Sigmoid colon (tissue), 4 donors: ENCODE results near the gene ACP3.

Experiments used
- CTCF ChIP-seq, 4 experiments: fragments of 450-650 bp in 3 of 4; fragments of 200-600 bp in 1 of 4; IDR thresholded peaks; one replicate each; pipeline ENCODE4 v1.5.1; 2016 to 2019; ENCODE audit warnings: antibody characterized with exemption in 4 of 4, mild to moderate bottlenecking in 3 of 4, moderate library complexity in 2 of 4
- EP300 ChIP-seq, 4 donors: sonication (generic); formaldehyde crosslinking; IDR thresholded peaks; one replicate each; pipeline ENCODE4 v1.6.1; 2017; ENCODE audit warnings: antibody characterized with exemption in 4 of 4
- POLR2A ChIP-seq, 2 donors: fragments of 450-650 bp; IDR thresholded peaks; one replicate each; pipeline ENCODE4 v1.6.1; 2016; ENCODE audit warnings: antibody characterized with exemption in 2 of 2, mild to moderate bottlenecking in 2 of 2, moderate library complexity in 2 of 2

GRCh38 chr3:132381348-132381944 is 64.2 kb downstream of the ACP3 start:
- no peak for TF ChIP-seq CTCF (IDR thresholded peaks at IDR 0.05)
- TF ChIP-seq EP300 (IDR thresholded peaks at IDR 0.05): no peak
- TF ChIP-seq POLR2A (IDR thresholded peaks at IDR 0.05): no peak
